PC-3 (cell line): Measurements from ENCODE around the gene STAC2. TPM values are rescaled to one million over a fixed set of nuclear protein-coding genes. Genes with fewer than 3 reads are reported as not detected.

Experiments used
- ATAC-seq: fragments of 200-7000 bp; cut with Tn5 transposase; 2 replicates; pipeline ENCODE4 v1.9.1; 2020; ENCODE audit warnings: mild to moderate bottlenecking, moderate library complexity
- BruUV-seq: library from RNA; stranded (reverse); fragments of 400-500 nt; replicated peaks from 2 replicates; lab custom pipeline; 2021; lab: Mats Ljungman, UMichigan
- CTCF ChIA-PET: fragments of 300-600 bp; sonication (Branson Sonifier 250); formaldehyde crosslinking; loops from one replicate; lab custom pipeline; 2022; ENCODE audit warnings: antibody characterized with exemption; lab: Charles Lee
- POLR2A ChIA-PET: fragments of 300-600 bp; sonication (Branson Sonifier 250); formaldehyde crosslinking; loops from one replicate; lab custom pipeline; 2022; ENCODE audit warnings: antibody characterized with exemption; ENCODE audit not compliant: unreplicated experiment; lab: Charles Lee
- DNase-seq: peaks from one replicate; pipeline ENCODE4 v3.0.0-alpha.2; 2015
- H2AFZ ChIP-seq: fragments of 300-600 bp; sonication (generic); 2 replicates; pipeline ENCODE4 v1.6.0; 2016; ENCODE audit warnings: antibody characterized with exemption, low read length
- H3F3A ChIP-seq: fragments of 300-600 bp; sonication (generic); one replicate; pipeline ENCODE4 v1.6.0; 2017; ENCODE audit warnings: antibody characterized with exemption, low read length, control low read depth, mild to moderate bottlenecking; ENCODE audit not compliant: unreplicated experiment
- H3K27ac ChIP-seq: fragments of 300-600 bp; sonication (generic); 2 replicates; pipeline ENCODE4 v1.5.1; 2016; ENCODE audit warnings: mild to moderate bottlenecking, low read length
- H3K27me3 ChIP-seq: fragments of 300-600 bp; sonication (generic); 2 replicates; pipeline ENCODE4 v1.6.1; 2016; ENCODE audit warnings: low read length, mixed read lengths
- H3K36me3 ChIP-seq: fragments of 300-600 bp; sonication (generic); 2 replicates; pipeline ENCODE4 v1.6.1; 2016; ENCODE audit warnings: low read depth, mixed run types, low read length, mixed read lengths
- H3K4me1 ChIP-seq: fragments of 300-600 bp; sonication (generic); 2 replicates; pipeline ENCODE4 v1.5.1; 2016; ENCODE audit warnings: low read length; ENCODE audit not compliant: insufficient read depth
- H3K4me2 ChIP-seq: fragments of 300-600 bp; sonication (generic); 2 replicates; pipeline ENCODE4 v1.6.0; 2016; ENCODE audit warnings: low read length
- H3K4me3 ChIP-seq: fragments of 300-600 bp; sonication (generic); 2 replicates; pipeline ENCODE4 v1.5.1; 2016; ENCODE audit warnings: mild to moderate bottlenecking, low read length, mixed read lengths
- H3K79me2 ChIP-seq: fragments of 300-600 bp; sonication (generic); 2 replicates; pipeline ENCODE4 v1.6.1; 2017; ENCODE audit warnings: low read length, mixed read lengths
- H3K9ac ChIP-seq: fragments of 300-600 bp; sonication (generic); 2 replicates; pipeline ENCODE4 v1.6.0; 2016; ENCODE audit warnings: mild to moderate bottlenecking, low read length
- H3K9me2 ChIP-seq: fragments of 300-600 bp; sonication (generic); replicated peaks from 2 replicates; pipeline ENCODE4 v1.6.1; 2016; ENCODE audit warnings: mixed run types, low read length, mixed read lengths
- H3K9me3 ChIP-seq: fragments of 300-600 bp; sonication (generic); 2 replicates; pipeline ENCODE4 v1.6.1; 2016; ENCODE audit warnings: low read length, mixed read lengths
- H4K20me1 ChIP-seq: fragments of 300-600 bp; sonication (generic); 2 replicates; pipeline ENCODE4 v1.6.1; 2016; ENCODE audit warnings: low read length, mixed read lengths
- EZH2 ChIP-seq: fragments of 300-600 bp; sonication (generic); IDR thresholded peaks from one replicate; pipeline ENCODE4 v1.6.1; 2017; ENCODE audit warnings: antibody characterized with exemption, mild to moderate bottlenecking, low read length; ENCODE audit not compliant: unreplicated experiment
- EZH2phosphoT487 ChIP-seq: fragments of 300-600 bp; sonication (generic); IDR thresholded peaks from 2 replicates; pipeline ENCODE4 v1.6.1; 2018; ENCODE audit warnings: mild to moderate bottlenecking, antibody characterized with exemption, low read length, borderline replicate concordance
- intact Hi-C: fragments of 100-400 bp; cut with micrococcal nuclease; formaldehyde crosslinking; loops from 2 replicates; pipeline ENCODE4 v1.9.0; 2023
- total RNA-seq: library from RNA; depleted of rRNA; stranded (reverse); fragments of >200 nt; gene quantifications from 2 replicates; pipeline ENCODE4 v1.2.3, GENCODE V29; 2014
- TF ChIP-seq, protein P1 (sequence below): fragments of 300-600 bp; sonication (generic); conservative IDR thresholded peaks from 2 replicates; pipeline ENCODE4 v1.5.1; 2017; ENCODE audit warnings: antibody characterized with exemption, low read depth, mild to moderate bottlenecking, low read length

Gene STAC2
- total RNA-seq, 1 experiment from 2014 or later = not detected

DNA sequence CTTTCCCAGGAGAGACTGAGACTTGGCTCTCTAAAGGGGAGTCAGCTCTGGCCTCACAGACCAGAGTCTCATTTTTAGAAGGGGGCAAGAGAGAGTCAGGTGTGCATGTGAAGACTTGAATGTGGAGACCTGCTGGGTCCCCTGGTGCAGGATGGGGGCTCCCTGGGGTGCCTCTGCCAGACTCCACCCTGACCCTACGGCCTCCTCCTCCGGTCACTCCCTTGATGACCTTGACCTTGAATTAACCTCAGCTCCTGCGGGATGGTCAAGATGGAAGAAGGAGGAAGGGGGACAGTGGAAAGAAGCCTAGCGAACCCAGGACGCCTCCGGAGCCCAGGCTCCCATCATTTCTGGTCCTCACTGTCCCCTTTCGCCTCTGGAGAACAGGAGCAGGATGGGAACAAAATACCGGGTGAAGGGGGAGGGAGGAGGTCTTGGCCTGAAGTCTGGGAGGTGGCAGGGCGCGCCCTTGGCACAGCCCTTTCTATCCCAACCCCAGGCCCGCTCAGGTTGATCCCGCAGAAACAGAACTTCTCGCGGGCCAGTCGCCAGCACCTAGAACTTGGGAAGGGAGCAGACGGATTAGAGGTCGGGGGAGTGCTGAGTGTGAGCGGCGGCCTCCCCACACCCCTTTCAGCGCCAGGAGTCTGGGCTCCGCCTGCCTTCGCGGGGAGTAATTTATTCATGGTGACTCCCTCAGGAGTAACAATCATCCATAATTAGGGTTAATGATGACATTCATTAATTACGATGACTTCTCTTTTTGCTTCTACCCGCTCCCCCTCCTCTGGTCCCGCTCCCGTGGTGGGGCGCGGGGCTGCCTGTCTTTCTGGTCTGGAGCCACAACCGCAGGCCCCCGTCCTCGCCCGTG, 1.6 kb downstream of the STAC2 start:
- no peak for DNase-seq
- Histone ChIP-seq H3K27ac (no peak overlapping the region), H3K79me2 (no peaks in the 10 kb centered on the region), H3K9ac (no peak overlapping the region), H2AFZ (no peak overlapping the region), H3K4me3 (no peak overlapping the region), H4K20me1 (no peaks in the 10 kb centered on the region), H3K27me3 (no peaks in the 10 kb centered on the region), H3K9me3 (no peaks in the 10 kb centered on the region), H3F3A (no peaks in the 10 kb centered on the region), H3K9me2 (no peaks in the 10 kb centered on the region), H3K4me2 (no peak overlapping the region), H3K4me1 (no peaks in the 10 kb centered on the region), H3K36me3 (no peaks in the 10 kb centered on the region)
- intact Hi-C loops = no loop called here
- ChIA-PET POLR2A (no interaction called here), CTCF (no interaction called here)
- TF ChIP-seq EZH2 = no peak
- TF ChIP-seq, protein P1, sequence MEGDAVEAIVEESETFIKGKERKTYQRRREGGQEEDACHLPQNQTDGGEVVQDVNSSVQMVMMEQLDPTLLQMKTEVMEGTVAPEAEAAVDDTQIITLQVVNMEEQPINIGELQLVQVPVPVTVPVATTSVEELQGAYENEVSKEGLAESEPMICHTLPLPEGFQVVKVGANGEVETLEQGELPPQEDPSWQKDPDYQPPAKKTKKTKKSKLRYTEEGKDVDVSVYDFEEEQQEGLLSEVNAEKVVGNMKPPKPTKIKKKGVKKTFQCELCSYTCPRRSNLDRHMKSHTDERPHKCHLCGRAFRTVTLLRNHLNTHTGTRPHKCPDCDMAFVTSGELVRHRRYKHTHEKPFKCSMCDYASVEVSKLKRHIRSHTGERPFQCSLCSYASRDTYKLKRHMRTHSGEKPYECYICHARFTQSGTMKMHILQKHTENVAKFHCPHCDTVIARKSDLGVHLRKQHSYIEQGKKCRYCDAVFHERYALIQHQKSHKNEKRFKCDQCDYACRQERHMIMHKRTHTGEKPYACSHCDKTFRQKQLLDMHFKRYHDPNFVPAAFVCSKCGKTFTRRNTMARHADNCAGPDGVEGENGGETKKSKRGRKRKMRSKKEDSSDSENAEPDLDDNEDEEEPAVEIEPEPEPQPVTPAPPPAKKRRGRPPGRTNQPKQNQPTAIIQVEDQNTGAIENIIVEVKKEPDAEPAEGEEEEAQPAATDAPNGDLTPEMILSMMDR = no peak
- no peak for TF ChIP-seq EZH2phosphoT487
- BruUV-seq = no TSS peak
- ATAC-seq = no peak

- BruUV-seq = no TSS peak
- no peak for ATAC-seq
- Histone ChIP-seq H3K4me1 (no peaks in the 10 kb centered on the region), H3F3A (no peaks in the 10 kb centered on the region), H4K20me1 (no peaks in the 10 kb centered on the region), H3K9me3 (no peaks in the 10 kb centered on the region), H3K4me2 (no peak overlapping the region), H2AFZ (no peak overlapping the region), H3K27me3 (no peaks in the 10 kb centered on the region), H3K4me3 (no peak overlapping the region), H3K9me2 (no peaks in the 10 kb centered on the region), H3K79me2 (no peaks in the 10 kb centered on the region), H3K36me3 (no peaks in the 10 kb centered on the region), H3K27ac (no peak overlapping the region), H3K9ac (no peak overlapping the region)
- no peak for DNase-seq
- CTCF ChIA-PET = no interaction called here
- POLR2A ChIA-PET = no interaction called here
- intact Hi-C loops = no loop called here
- TF ChIP-seq, protein P1 = no peak
- no peak for TF ChIP-seq EZH2
- TF ChIP-seq EZH2phosphoT487 = no peak
These were observed 2.6 kb downstream of the STAC2 start for GRCh38 chr17:39222866-39223834.
